A549 (cell line): ENCODE measurements around the gene EPB42.
"Not testable (repeated sequence)": the region's sequence is repeated elsewhere in the genome, so short reads cannot be mapped to it uniquely, and the experiment has no call there.

Source experiments
- CEBPB ChIP-seq, 2 experiments: fragments of >200 bp in 1 of 2; sonication (Bioruptor Twin) in 1 of 2; formaldehyde crosslinking in 1 of 2; IDR thresholded peaks; 2 replicates each; pipeline ENCODE4 v1.6.1; 2012 to 2016
- CTCF ChIP-seq: fragments of >200 bp; sonication (Bioruptor Twin); formaldehyde crosslinking; IDR thresholded peaks from 3 replicates; pipeline ENCODE4 v1.5.1; 2016
- KDM1A ChIP-seq: fragments of 200-600 bp; sonication (generic); IDR thresholded peaks from 2 replicates; pipeline ENCODE4 v1.6.1; 2016; ENCODE audit warnings: low read depth, mild to moderate bottlenecking
- MYC ChIP-seq: IDR thresholded peaks from 2 replicates; pipeline ENCODE4 v1.6.1; 2012; ENCODE audit warnings: mild to moderate bottlenecking, inconsistent platforms, low read length, improper control_type of control experiment, borderline replicate concordance
- PBX3 ChIP-seq: IDR thresholded peaks from 2 replicates; pipeline ENCODE4 v1.6.1; 2012
- POLR2A ChIP-seq: IDR thresholded peaks from 2 replicates; pipeline ENCODE4 v1.6.1; 2012; ENCODE audit warnings: mild to moderate bottlenecking, low read length
- RAD21 ChIP-seq, 2 experiments: fragments of >200 bp in 1 of 2; sonication (Bioruptor Twin) in 1 of 2; formaldehyde crosslinking in 1 of 2; IDR thresholded peaks in 1 of 2; conservative IDR thresholded peaks in 1 of 2; 2 replicates in 1 of 2; 3 replicates in 1 of 2; pipeline ENCODE4 v1.6.1; 2012 to 2018; ENCODE audit warnings: inconsistent platforms in 1 of 2
- RFX5 ChIP-seq: fragments of 450-650 bp; IDR thresholded peaks from 2 replicates; pipeline ENCODE4 v1.7.1; 2014; ENCODE audit warnings: antibody characterized with exemption, mild to moderate bottlenecking, moderate library complexity
- TF ChIP-seq, protein P1 (sequence below): fragments of 450-650 bp; IDR thresholded peaks from 2 replicates; pipeline ENCODE4 v1.6.1; 2014; ENCODE audit warnings: antibody characterized with exemption
- TF ChIP-seq, protein P2 (sequence below): fragments of 250-450 bp; sonication (Bioruptor Pico); IDR thresholded peaks from 2 replicates; pipeline ENCODE4 v1.5.0; 2021; ENCODE audit warnings: mild to moderate bottlenecking, moderate library complexity, borderline replicate concordance
- TF ChIP-seq, protein P3 (sequence below): IDR thresholded peaks from 2 replicates; pipeline ENCODE4 v1.6.1; 2012; ENCODE audit warnings: low read depth, borderline replicate concordance
- TF ChIP-seq, protein P4 (sequence below): fragments of 250-450 bp; sonication (Bioruptor Pico); IDR thresholded peaks from 2 replicates; pipeline ENCODE4 v1.5.0; 2020; ENCODE audit warnings: low read depth, mild to moderate bottlenecking, moderate library complexity
- TF ChIP-seq, protein P5 (sequence below): fragments of 150-350 bp; IDR thresholded peaks from 2 replicates; pipeline ENCODE4 v1.6.1; 2014; ENCODE audit warnings: low read depth, mild to moderate bottlenecking, low read length

DNA sequence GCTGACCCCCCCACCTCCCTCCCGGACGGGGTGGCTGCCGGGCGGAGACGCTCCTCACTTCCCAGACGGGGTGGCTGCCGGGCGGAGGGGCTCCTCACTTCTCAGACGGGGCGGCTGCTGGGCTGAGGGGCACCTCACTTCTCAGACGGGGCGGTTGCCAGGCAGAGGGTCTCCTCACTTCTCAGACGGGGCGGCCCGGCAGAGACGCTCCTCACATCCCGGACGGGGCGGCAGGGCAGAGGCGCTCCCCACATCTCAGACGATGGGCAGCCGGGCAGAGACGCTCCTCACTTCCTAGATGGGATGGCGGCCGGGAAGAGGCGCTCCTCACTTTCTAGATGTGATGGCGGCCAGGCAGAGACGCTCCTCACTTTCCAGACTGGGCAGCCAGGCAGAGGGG, 53.6 kb downstream of the EPB42 start:
- TF ChIP-seq CTCF; POLR2A; RFX5; CEBPB (IDR thresholded peaks at IDR 0.05); RAD21 (conservative IDR thresholded peaks at IDR 0.05 in 1 of 2, IDR thresholded peaks at IDR 0.05 in 1 of 2); KDM1A; MYC; PBX3: not testable (repeated sequence)
- TF ChIP-seq, protein P1, sequence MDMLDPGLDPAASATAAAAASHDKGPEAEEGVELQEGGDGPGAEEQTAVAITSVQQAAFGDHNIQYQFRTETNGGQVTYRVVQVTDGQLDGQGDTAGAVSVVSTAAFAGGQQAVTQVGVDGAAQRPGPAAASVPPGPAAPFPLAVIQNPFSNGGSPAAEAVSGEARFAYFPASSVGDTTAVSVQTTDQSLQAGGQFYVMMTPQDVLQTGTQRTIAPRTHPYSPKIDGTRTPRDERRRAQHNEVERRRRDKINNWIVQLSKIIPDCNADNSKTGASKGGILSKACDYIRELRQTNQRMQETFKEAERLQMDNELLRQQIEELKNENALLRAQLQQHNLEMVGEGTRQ, result not testable (repeated sequence)
- TF ChIP-seq, protein P2, sequence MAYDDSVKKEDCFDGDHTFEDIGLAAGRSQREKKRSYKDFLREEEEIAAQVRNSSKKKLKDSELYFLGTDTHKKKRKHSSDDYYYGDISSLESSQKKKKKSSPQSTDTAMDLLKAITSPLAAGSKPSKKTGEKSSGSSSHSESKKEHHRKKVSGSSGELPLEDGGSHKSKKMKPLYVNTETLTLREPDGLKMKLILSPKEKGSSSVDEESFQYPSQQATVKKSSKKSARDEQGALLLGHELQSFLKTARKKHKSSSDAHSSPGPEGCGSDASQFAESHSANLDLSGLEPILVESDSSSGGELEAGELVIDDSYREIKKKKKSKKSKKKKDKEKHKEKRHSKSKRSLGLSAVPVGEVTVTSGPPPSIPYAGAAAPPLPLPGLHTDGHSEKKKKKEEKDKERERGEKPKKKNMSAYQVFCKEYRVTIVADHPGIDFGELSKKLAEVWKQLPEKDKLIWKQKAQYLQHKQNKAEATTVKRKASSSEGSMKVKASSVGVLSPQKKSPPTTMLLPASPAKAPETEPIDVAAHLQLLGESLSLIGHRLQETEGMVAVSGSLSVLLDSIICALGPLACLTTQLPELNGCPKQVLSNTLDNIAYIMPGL, result not testable (repeated sequence)
- TF ChIP-seq, protein P3, sequence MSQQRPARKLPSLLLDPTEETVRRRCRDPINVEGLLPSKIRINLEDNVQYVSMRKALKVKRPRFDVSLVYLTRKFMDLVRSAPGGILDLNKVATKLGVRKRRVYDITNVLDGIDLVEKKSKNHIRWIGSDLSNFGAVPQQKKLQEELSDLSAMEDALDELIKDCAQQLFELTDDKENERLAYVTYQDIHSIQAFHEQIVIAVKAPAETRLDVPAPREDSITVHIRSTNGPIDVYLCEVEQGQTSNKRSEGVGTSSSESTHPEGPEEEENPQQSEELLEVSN, result not testable (repeated sequence)
- TF ChIP-seq, protein P4, sequence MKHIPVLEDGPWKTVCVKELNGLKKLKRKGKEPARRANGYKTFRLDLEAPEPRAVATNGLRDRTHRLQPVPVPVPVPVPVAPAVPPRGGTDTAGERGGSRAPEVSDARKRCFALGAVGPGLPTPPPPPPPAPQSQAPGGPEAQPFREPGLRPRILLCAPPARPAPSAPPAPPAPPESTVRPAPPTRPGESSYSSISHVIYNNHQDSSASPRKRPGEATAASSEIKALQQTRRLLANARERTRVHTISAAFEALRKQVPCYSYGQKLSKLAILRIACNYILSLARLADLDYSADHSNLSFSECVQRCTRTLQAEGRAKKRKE (CRISPR knock-in tag), result not testable (repeated sequence)
- TF ChIP-seq, protein P5, sequence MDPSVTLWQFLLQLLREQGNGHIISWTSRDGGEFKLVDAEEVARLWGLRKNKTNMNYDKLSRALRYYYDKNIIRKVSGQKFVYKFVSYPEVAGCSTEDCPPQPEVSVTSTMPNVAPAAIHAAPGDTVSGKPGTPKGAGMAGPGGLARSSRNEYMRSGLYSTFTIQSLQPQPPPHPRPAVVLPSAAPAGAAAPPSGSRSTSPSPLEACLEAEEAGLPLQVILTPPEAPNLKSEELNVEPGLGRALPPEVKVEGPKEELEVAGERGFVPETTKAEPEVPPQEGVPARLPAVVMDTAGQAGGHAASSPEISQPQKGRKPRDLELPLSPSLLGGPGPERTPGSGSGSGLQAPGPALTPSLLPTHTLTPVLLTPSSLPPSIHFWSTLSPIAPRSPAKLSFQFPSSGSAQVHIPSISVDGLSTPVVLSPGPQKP, result not testable (repeated sequence)
